Measurements from ENCODE around the gene PEX7.
"Not testable (repeated sequence)": the region's sequence is repeated elsewhere in the genome, so short reads cannot be mapped to it uniquely, and the experiment has no call there.

PEX7 gene

DNA sequence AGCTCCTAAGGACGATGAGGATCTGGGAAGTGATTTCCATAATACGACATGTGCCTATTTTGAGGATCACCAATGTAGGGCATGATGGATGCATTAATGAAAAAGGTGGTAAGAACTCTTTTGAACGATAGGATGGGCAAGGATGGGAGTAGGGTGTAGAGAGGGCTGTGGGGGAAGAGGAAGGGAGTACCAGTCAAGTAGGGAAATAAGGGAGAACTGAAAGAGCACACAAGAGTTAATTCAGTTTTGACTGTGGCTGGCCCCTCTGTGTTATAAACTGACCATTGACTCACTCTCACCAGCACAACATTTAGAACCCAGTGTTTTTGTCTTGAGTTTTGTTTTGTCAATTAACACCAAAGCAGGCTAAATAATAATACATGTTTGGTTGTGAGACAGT lies 132.7 kb downstream of the PEX7 start:
- no peak overlapping the region for H3K4me3 ChIP-seq (ENCODE audit: low read length)
- no peak for TF ChIP-seq ZNF274 (IDR thresholded peaks at IDR 0.05; ENCODE audit: low read depth, low read length)

DNA sequence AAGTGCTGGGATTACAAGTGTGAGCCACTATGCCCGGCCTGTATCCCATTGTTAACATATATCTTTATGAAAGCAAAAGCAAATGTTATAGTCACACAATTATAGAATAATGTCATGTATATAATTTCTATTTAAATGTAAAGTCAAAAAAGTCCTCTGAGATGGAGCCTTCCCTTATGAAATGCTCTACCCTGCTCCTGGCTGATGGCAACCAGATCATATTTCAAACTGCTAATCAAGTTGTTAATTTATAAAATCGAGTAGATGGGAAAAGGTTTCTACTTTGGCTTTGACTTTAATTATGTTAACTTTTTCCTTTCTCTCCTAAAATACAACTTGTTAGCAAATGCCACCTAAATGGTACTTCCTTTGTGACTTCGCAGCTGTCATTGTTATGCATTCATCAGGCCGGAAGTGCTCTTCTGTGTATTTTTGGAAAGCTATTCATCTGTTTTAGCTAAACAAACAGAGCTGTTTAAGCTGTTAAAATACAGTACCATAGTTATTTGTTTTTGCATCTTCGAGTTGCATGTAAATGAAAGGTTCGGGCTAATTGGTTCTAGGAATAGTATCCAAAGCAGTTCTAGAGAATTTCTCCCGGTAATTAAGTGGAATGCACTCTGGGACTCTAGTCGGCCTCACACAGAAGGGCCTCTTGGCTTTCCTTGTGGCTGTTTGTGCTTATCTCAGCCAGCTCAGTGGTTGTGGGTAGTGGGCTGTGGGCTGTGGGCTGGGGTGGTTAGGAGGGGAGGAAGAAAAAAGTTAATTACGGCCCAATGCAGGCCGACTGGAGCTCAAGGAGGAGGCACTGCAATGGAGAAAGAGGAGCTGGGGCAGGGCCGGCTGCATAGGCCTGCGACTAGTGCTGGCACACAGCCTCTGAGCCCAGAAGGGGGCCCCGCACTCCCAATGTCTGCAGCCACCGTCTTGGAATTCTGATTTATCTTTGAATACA lies 134.5 kb downstream of the PEX7 start:
- H3K4me3 ChIP-seq (ENCODE audit: low read length): no peak overlapping the region

DNA sequence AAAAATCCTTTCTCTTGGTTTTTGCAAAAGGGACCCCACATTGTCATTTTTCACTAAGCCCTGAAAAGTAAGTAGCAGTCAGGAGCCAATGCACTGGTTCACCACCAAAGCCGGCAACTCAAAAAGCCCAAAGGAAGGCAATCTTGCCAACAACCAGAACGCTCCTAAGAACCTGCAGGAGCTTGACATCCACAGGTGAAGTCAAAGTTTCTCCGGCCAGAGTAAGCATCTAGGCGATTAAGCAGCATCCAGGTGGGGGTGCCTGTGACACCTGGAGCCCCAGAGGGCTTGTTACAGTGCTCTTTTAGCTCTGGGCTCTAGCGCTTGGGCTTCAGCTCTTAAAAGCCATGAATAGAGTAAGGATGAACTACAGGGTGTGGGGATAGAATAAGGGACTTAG lies 135.8 kb downstream of the PEX7 start:
- TF ChIP-seq ZNF274 (IDR thresholded peaks at IDR 0.05; ENCODE audit: low read depth, low read length): no peak

More for the DNA sequence above, 134.5 kb downstream of the PEX7 start:
- TF ChIP-seq ZNF274 (IDR thresholded peaks at IDR 0.05; ENCODE audit: low read depth, low read length): no peak

DNA sequence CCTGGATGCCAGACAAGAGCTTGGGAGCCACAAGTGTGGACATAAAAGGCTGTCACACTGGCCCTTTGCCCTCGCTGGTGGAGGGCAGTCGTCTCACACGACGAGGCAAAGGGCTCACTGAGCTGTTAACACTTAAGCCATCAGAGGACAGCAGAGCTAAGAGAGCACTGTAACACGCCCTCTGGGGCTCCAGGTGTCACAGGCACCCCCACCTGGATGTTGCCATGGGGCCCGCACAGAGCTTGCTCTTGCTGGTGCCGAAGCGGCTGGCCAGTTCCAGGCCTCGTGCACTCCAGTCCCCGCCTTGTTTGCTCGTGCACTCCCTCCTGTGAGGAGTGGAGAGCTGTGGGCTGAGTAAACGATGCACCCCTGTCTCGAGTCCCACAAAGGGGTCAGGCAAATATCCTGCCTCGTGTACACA lies 137.1 kb downstream of the PEX7 start:
- no peak overlapping the region for H3K4me3 ChIP-seq (ENCODE audit: low read length)
- TF ChIP-seq ZNF274 (IDR thresholded peaks at IDR 0.05; ENCODE audit: low read depth, low read length): no peak

More for the DNA sequence above, 135.8 kb downstream of the PEX7 start:
- no peak overlapping the region for H3K4me3 ChIP-seq (ENCODE audit: low read length)

DNA sequence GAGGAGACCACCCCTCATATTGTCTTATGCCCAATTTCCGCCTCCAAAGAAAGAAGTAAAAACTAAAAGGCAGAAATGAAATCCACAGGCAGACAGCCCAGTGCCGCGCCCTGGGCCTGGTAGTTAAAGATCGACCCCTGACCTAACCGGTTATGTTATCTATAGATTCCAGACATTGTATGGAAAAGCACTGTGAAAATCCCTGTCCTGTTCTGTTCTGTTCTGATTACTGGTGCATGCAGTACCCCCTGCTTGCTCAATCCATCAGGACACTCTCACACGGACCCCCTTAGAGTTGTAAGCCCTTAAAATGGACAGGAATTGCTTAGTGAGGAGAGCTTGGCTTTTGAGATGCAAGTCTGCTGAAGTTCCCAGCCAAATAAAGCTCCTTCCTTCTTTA lies 137.5 kb downstream of the PEX7 start:
- H3K4me3 ChIP-seq (ENCODE audit: low read length): not testable (repeated sequence)

DNA sequence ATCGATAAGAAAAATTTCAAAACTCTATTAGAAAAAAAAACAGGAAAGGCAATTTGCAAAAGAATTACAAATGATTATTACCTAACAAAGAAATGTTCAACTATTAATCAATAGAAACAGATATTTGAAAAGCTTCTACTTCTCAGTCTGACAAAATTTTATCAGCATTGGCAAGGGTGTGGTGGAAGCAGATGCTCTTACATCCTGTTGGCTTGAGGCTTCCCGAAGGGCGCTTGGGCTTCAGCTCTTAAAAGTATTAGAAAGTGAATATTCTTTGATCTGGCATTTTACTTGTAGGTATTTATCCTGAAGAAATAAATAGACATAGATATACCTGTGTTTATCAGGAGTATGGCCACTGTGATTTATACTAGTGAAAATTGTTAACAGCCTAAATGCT lies 138.4 kb downstream of the PEX7 start:
- no peak overlapping the region for H3K4me3 ChIP-seq (ENCODE audit: low read length)
- no peak for TF ChIP-seq ZNF274 (IDR thresholded peaks at IDR 0.05; ENCODE audit: low read depth, low read length)

DNA sequence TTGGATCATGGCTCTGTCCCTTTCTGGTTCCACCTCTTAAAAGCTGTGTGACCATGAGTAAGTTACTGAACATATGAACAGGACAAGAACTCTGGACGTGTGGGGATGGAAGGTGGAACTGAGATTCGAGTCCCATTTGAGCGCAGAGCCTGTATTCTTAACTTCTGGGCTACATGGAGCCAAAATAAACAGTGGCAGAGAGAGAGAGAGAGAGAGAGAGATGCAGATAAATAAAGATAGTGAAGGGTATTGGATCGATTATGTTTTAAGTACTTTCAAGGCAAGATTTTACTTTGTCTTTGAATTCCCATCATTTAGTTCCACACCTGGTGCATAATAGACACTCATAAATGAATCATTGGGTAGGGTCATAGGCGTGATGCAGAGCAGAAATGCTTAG lies 139.5 kb downstream of the PEX7 start:
- H3K4me3 ChIP-seq (ENCODE audit: low read length): no peak overlapping the region
- no peak for TF ChIP-seq ZNF274 (IDR thresholded peaks at IDR 0.05; ENCODE audit: low read depth, low read length)

DNA sequence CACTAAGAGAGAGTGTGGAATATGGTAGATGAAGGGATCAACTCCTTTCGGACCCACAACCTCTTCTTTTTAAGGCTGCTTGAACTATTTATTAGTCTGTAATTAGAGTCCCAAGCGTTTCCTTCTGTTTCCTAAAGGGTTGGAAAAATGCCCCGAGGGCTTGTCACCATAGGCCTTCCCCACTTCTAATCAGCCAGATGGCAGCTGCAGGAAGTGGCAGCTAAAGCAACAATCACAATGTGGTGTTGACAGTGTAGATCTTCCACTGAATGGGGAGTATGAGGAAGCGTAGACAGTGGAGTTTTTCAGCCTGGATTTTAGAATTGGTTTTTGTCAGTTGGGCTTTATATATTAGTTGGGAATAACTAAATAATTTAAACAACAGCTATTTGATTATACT lies 140.3 kb downstream of the PEX7 start:
- TF ChIP-seq ZNF274 (IDR thresholded peaks at IDR 0.05; ENCODE audit: low read depth, low read length): no peak
- no peak overlapping the region for H3K4me3 ChIP-seq (ENCODE audit: low read length)

DNA sequence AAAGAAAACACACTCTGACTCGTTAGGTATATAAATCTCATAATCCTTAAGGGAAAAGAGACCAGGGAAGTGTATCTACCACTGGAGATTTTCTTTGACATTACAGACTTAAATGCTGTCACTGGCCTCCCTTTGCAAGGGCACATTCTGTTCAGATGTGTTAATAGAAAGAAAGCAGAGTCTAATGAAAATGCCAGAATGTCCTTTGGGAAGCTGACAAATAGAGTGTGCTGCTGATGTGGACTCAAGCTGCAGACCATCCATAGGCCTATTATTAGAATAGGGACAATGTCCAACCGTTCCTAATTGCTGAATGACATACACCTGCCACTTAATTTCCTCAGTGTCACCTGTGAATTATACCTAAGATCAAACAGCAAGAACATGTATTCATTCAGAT lies 140.9 kb downstream of the PEX7 start:
- no peak for TF ChIP-seq ZNF274 (IDR thresholded peaks at IDR 0.05; ENCODE audit: low read depth, low read length)
- H3K4me3 ChIP-seq (ENCODE audit: low read length): no peak overlapping the region
